Prostate gland (tissue), 2 donors: Measurements from ENCODE around the gene TRAF3IP1. TPM values are rescaled to one million over a fixed set of nuclear protein-coding genes. Genes with fewer than 3 reads are reported as not detected.

Experiments used
- DNase-seq: peaks from one replicate; pipeline ENCODE4 v3.0.0-alpha.2; 2019; ENCODE audit warnings: low spot score
- H3K27ac ChIP-seq, 2 donors: fragments of 200-600 bp; sonication (generic); 2 replicates each; pipeline ENCODE4 v1.5.1; 2017 to 2019
- H3K27me3 ChIP-seq: fragments of 200-600 bp; sonication (generic); replicated peaks from 2 replicates; pipeline ENCODE4 v1.5.1; 2019; ENCODE audit not compliant: insufficient read depth
- H3K36me3 ChIP-seq, 2 donors: fragments of 200-600 bp; sonication (generic); 1 replicate in 1 of 2; 2 replicates in 1 of 2; pipeline versions ENCODE4 v1.5.1 to v1.8.1; 2017 to 2019
- H3K4me1 ChIP-seq: fragments of 200-600 bp; sonication (generic); replicated peaks from 2 replicates; pipeline ENCODE4 v1.5.1; 2019
- H3K4me3 ChIP-seq, 2 donors: fragments of 200-600 bp; sonication (generic); 2 replicates each; pipeline ENCODE4 v1.5.1; 2017 to 2019
- H3K9me3 ChIP-seq: fragments of 200-600 bp; sonication (generic); 2 replicates; pipeline ENCODE4 v1.5.1; 2017
- POLR2A ChIP-seq: fragments of 450-650 bp; IDR thresholded peaks from one replicate; pipeline ENCODE4 v1.6.1; 2016; ENCODE audit warnings: antibody characterized with exemption, mild to moderate bottlenecking
- POLR2AphosphoS5 ChIP-seq: sonication (generic); formaldehyde crosslinking; IDR thresholded peaks from one replicate; pipeline ENCODE4 v1.6.1; 2017; ENCODE audit warnings: antibody characterized with exemption
- WGBS: methylation state at CpG from one replicate; pipeline ENCODE4 v1.1.5; 2018; 5-methylcytosine and 5-hydroxymethylcytosine counted together
- intact Hi-C: fragments of 100-400 bp; cut with DNase I; formaldehyde crosslinking; loops from one replicate; pipeline ENCODE4 v1.14.2; 2022
- total RNA-seq, 2 donors: library from RNA; depleted of rRNA; stranded (reverse); fragments of >200 nt; gene quantifications; one replicate each; pipeline ENCODE4 v1.1.0, GENCODE V29; 2016
- TF ChIP-seq, protein P1 (sequence below), 4 experiments: fragments of 200-600 bp in 2 of 4; fragments of 450-650 bp in 2 of 4; sonication (generic) in 2 of 4; IDR thresholded peaks; 1 replicate in 3 of 4; 2 replicates in 1 of 4; pipeline ENCODE4 v1.5.1; 2016 to 2019; ENCODE audit warnings: antibody characterized with exemption in 4 of 4, mild to moderate bottlenecking in 2 of 4, moderate library complexity in 2 of 4

TRAF3IP1 gene
- total RNA-seq, 2 donors from 2014 or later: 14.4 to 18.5 TPM

DNA sequence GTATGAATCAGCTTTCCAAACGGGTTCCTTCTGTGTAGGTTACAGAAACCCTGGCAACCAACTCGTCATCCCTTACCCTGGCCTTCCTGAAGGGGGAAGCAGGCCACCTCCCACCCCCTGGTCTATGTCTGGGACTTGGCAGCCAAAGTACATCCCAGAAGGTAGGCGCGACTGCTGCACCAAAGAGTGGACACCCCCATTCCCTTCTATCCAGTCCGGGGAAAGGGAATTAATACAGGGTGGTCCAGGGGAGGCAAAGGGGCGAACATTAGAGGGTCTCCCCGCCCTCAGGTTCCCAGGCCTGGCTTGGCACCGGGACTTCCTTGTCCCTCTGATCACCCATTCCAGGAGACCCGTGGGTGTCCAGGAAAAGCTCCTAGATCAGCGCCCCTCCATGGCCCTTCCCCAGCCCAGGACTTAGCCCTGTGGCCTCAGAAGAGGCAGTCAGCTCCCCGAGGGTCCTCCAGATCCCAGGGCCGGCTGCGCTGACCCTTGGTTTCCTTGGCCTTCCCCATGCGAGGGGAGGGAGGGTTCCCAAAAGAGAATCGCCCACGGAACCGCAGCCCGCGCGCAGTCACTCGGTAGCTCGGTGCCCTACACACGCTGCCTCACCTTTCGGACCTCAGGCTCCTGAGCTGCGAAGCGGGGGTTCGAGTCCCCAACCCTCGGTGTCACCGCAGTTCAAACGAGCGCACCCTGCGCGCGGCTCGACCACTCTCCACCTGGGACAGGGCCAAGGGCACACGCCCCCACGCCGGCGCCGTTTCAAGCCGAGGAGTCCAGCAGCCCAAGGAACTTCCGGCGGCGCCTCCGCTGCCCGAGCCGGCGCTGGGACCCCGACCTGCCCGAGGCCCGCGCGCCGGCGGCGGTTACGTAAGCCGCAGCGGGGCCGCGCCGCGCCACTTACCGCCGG lies 32.3 kb upstream of the TRAF3IP1 start, which contains the start of gene PER2:
Gene PER2 (minus strand): TSS at position 874 of the 913 bp plus-strand sequence. CDS start 10,674 bp downstream, outside the sequence.
- H3K9me3 ChIP-seq: no peaks in the 10 kb centered on the region
- no peaks in the 10 kb centered on the region for H3K36me3 ChIP-seq
- TF ChIP-seq POLR2A (peak; percentile 37), POLR2AphosphoS5 (peak; percentile 17)
- TF ChIP-seq, protein P1, sequence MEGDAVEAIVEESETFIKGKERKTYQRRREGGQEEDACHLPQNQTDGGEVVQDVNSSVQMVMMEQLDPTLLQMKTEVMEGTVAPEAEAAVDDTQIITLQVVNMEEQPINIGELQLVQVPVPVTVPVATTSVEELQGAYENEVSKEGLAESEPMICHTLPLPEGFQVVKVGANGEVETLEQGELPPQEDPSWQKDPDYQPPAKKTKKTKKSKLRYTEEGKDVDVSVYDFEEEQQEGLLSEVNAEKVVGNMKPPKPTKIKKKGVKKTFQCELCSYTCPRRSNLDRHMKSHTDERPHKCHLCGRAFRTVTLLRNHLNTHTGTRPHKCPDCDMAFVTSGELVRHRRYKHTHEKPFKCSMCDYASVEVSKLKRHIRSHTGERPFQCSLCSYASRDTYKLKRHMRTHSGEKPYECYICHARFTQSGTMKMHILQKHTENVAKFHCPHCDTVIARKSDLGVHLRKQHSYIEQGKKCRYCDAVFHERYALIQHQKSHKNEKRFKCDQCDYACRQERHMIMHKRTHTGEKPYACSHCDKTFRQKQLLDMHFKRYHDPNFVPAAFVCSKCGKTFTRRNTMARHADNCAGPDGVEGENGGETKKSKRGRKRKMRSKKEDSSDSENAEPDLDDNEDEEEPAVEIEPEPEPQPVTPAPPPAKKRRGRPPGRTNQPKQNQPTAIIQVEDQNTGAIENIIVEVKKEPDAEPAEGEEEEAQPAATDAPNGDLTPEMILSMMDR (IDR thresholded peaks at IDR 0.05): peak in 1 of 4 experiments; percentile 38
- intact Hi-C loops: loop anchor here (5.0 kb wide), 1 partner anchor 439 kb away; no protein-coding TSS in a partner anchor
- peak; percentile 45 for DNase-seq
- WGBS: 1% methylated on average over 45 of the region's 65 CpGs
- peak within 1 kb of the TSS; percentile 72 to 83 for H3K4me3 ChIP-seq
- no peaks in the 10 kb centered on the region for H3K27me3 ChIP-seq
- H3K4me1 ChIP-seq: peaks cover 46% of the 10 kb centered on the region
- H3K27ac ChIP-seq: peak within 1 kb of the TSS; percentile 95 to 96

DNA sequence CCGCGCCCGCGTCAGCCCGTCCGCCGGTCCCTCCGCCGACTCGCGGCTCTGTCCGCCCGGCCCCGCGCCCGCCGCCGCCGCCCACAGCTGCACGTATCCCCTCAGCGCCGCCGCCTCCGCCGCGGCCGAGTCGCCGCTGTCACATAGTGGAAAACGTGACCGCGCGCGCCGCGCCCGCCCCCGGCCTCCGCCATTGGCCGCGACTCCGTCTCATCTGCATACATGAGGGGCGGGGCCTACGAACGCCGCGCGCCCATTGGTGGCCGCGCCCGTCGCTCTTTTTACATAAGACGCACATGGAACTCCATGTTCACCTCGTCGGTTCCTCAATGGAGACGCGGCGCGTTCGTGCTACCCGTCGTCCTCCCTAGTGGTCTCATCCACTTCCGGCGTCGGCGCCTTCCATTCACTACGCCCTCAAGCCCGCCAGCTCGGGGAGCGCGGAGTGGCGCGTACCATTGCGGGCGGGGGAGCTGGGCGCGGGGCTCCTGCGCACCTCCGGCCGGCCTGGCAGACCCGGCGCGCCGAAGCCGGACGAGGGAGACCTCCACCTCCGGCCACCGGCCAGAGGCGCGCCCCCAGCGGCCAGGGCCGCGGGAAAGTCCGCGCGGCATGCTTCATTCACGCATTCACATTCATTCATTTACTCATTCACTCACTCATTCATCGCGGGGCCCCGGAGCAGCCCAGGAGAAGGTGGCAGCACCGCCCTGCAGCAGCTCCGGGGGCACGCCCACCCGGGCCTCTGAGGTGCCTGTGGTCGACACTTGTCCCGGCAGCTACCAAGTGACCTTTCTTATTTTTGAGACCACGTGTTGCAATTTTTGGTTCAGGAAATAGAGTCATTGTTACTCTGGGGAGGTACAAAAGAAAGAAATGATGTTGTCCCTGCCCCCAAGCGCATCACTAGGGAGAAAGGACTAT lies 31.4 kb upstream of the TRAF3IP1 start:
- Histone ChIP-seq H3K4me1 (peaks cover 38% of the 10 kb centered on the region), H3K27ac (peak overlapping the region; percentile 95 to 96), H3K9me3 (no peaks in the 10 kb centered on the region), H3K36me3 (no peaks in the 10 kb centered on the region), H3K4me3 (peak overlapping the region; percentile 72 to 83), H3K27me3 (no peaks in the 10 kb centered on the region)
- TF ChIP-seq, protein P1 (IDR thresholded peaks at IDR 0.05): peak in 2 of 4 experiments; percentile 38 to 45
- TF ChIP-seq POLR2A: peak; percentile 85
- peak; percentile 96 for TF ChIP-seq POLR2AphosphoS5
- WGBS: under 1% methylated on average over 105 of the region's 108 CpGs
- DNase-seq: peak; percentile 99
- intact Hi-C loops: loop anchor here (5.0 kb wide), 1 partner anchor 438 kb away; no protein-coding TSS in a partner anchor

- DNase-seq: no peak
- 29% methylated on average over 13 of the region's 13 CpGs for WGBS
- Histone ChIP-seq H3K4me3 (peak overlapping the region; percentile 72 to 83), H3K4me1 (peaks cover 31% of the 10 kb centered on the region), H3K27me3 (no peaks in the 10 kb centered on the region), H3K36me3 (no peaks in the 10 kb centered on the region), H3K9me3 (no peaks in the 10 kb centered on the region), H3K27ac (peak overlapping the region; percentile 95 to 96)
- intact Hi-C loops: loop anchor here (5.0 kb wide), 1 partner anchor 438 kb away; no protein-coding TSS in a partner anchor
- TF ChIP-seq POLR2AphosphoS5: no peak
- TF ChIP-seq, protein P1 (IDR thresholded peaks at IDR 0.05): no peak
- no peak for TF ChIP-seq POLR2A
These were observed 30.7 kb upstream of the TRAF3IP1 start for GRCh38 chr2:238289574-238289973.

GRCh38 chr2:238290091-238290509 lies 30.2 kb upstream of the TRAF3IP1 start:
- intact Hi-C loops: loop anchor here (2.0 kb wide), 1 partner anchor 51 kb away; no protein-coding TSS in a partner anchor

More at GRCh38 chr2:238290091-238290509, 30.2 kb upstream of the TRAF3IP1 start:
- H3K4me3 ChIP-seq: no peak overlapping the region
- peak; percentile 62 for TF ChIP-seq POLR2A
- TF ChIP-seq, protein P1 (IDR thresholded peaks at IDR 0.05): no peak
- TF ChIP-seq POLR2AphosphoS5: peak; percentile 83
- peaks cover 26% of the 10 kb centered on the region for H3K4me1 ChIP-seq
- no peaks in the 10 kb centered on the region for H3K27me3 ChIP-seq
- H3K9me3 ChIP-seq: no peaks in the 10 kb centered on the region
- H3K36me3 ChIP-seq: no peaks in the 10 kb centered on the region
- WGBS: 34% methylated on average over 8 of the region's 8 CpGs
- peak; percentile 87 for DNase-seq
- H3K27ac ChIP-seq: peak overlapping the region; percentile 95 to 96
